ENCODE results near the gene SMIM23. TPM values are rescaled to one million over a fixed set of nuclear protein-coding genes. Genes with fewer than 3 reads are reported as not detected.

Gene SMIM23
- total and polyA plus RNA-seq, 2 of the 4 experiments (the other 2 are of a cell fraction), result not detected

- Histone ChIP-seq H3K27me3 (ENCODE audit: control insufficient read depth, insufficient read depth, low read length) (peaks cover 32% of the 10 kb centered on the region), H3K9me3 (ENCODE audit: control insufficient read depth, insufficient read depth, low read length) (peaks cover 6% of the 10 kb centered on the region), H3K27ac (ENCODE audit: insufficient read depth, low read length) (no peak overlapping the region), H3K18ac (ENCODE audit: low read depth, low read length) (no peak overlapping the region), H4K91ac (ENCODE audit: insufficient read depth, low read depth, low read length) (no peak overlapping the region), H3K23ac (ENCODE audit: low read depth, low read length) (no peak overlapping the region), H2BK20ac (ENCODE audit: low read depth, low read length) (no peak overlapping the region), H3K9ac (ENCODE audit: low read depth, low read length) (no peak overlapping the region), H3K4me3 (ENCODE audit: insufficient read depth, low read depth, low read length) (no peak overlapping the region), H3K14ac (replicated peaks; ENCODE audit: low read depth, low read length) (no peak overlapping the region), H3K79me1 (ENCODE audit: low read depth in 1 of 2, low read length in 2 of 2) (no peaks in the 10 kb centered on the region), H2AK9ac (replicated peaks; ENCODE audit: low read depth, low read length, poor library complexity) (no peak overlapping the region), H2BK5ac (ENCODE audit: low read depth, low read length, poor library complexity, severe bottlenecking) (no peak overlapping the region), H2BK15ac (ENCODE audit: low read depth, low read length) (no peak overlapping the region), H3K56ac (ENCODE audit: extremely low read depth, insufficient read depth, low read length) (no peak overlapping the region), H4K5ac (ENCODE audit: low read depth, low read length) (no peak overlapping the region), H4K20me1 (ENCODE audit: insufficient read depth, low read length) (no peaks in the 10 kb centered on the region), H2AK5ac (ENCODE audit: low read depth, low read length) (no peak overlapping the region), H3K9me1 (ENCODE audit: insufficient read depth, low read length) (no peaks in the 10 kb centered on the region), H3K4ac (ENCODE audit: low read depth, low read length) (no peak overlapping the region), H3K36me3 (ENCODE audit: control insufficient read depth, insufficient read depth, low read length) (no peaks in the 10 kb centered on the region), H3K4me1 (ENCODE audit: control insufficient read depth, insufficient read depth, low read length) (no peaks in the 10 kb centered on the region), H4K8ac (ENCODE audit: low read depth in 2 of 2, low read length in 2 of 2) (no peak overlapping the region), H2BK120ac (ENCODE audit: low read depth, low read length) (no peak overlapping the region), H2AFZ (replicated peaks; ENCODE audit: low read length, poor library complexity) (no peak overlapping the region), H3K4me2 (ENCODE audit: low read depth, low read length) (no peak overlapping the region)
- 100% methylated on average over 2 of the region's 19 CpGs; no CpG with 5 or more reads in 1 of the 2 experiments for WGBS, 2 experiments (ENCODE audit: extremely low coverage in 2 of 2, insufficient read length in 1 of 2)
- DNase-seq, result peak; percentile 34
- BruUV-seq (replicated peaks), result no TSS peak
- in situ Hi-C loops (cut with MboI; ENCODE audit: low sequenced_read_pairs), result no loop called here
- TF ChIP-seq RAD21 (IDR thresholded peaks at IDR 0.05; ENCODE audit: low read length), result no peak
- no peak for TF ChIP-seq BHLHE40 (IDR thresholded peaks at IDR 0.05; ENCODE audit: low read depth, low read length)
- no peak for TF ChIP-seq MAZ (IDR thresholded peaks at IDR 0.05; ENCODE audit: borderline replicate concordance, low read depth, low read length)
- TF ChIP-seq SMC3 (IDR thresholded peaks at IDR 0.05; ENCODE audit: low read depth, low read length), result no peak
- no peak for TF ChIP-seq CEBPB (IDR thresholded peaks at IDR 0.05; ENCODE audit: low read depth, low read length)
- no peak for TF ChIP-seq USF2 (IDR thresholded peaks at IDR 0.05; ENCODE audit: low read depth, low read length)
- no peak for TF ChIP-seq RFX5 (IDR thresholded peaks at IDR 0.05; ENCODE audit: low read depth, low read length)
- no peak for TF ChIP-seq NFE2L2 (IDR thresholded peaks at IDR 0.05; ENCODE audit: low read depth, low read length)
- TF ChIP-seq POLR2A (IDR thresholded peaks at IDR 0.05; ENCODE audit: low read depth, low read length), result no peak
- TF ChIP-seq CTCF (conservative IDR thresholded peaks at IDR 0.05; ENCODE audit: low read depth, low read length), result no peak
- TF ChIP-seq, protein P1, sequence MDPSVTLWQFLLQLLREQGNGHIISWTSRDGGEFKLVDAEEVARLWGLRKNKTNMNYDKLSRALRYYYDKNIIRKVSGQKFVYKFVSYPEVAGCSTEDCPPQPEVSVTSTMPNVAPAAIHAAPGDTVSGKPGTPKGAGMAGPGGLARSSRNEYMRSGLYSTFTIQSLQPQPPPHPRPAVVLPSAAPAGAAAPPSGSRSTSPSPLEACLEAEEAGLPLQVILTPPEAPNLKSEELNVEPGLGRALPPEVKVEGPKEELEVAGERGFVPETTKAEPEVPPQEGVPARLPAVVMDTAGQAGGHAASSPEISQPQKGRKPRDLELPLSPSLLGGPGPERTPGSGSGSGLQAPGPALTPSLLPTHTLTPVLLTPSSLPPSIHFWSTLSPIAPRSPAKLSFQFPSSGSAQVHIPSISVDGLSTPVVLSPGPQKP (IDR thresholded peaks at IDR 0.05; ENCODE audit: borderline replicate concordance, low read depth, low read length), result no peak
- TF ChIP-seq RCOR1 (IDR thresholded peaks at IDR 0.05; ENCODE audit: insufficient replicate concordance, low read length), result no peak
- no peak for TF ChIP-seq FOS (IDR thresholded peaks at IDR 0.05; ENCODE audit: low read depth, low read length)
- intact Hi-C loops (cut with micrococcal nuclease), result no loop called here
- dilution Hi-C loops (cut with HindIII; ENCODE audit: low sequenced_read_pairs, unreplicated experiment), result no loop called here
- POLR2A ChIA-PET (ENCODE audit: unreplicated experiment), result no interaction called here
- ATAC-seq (ENCODE audit: low read depth), result peak; percentile 51
- CTCF ChIA-PET, result no interaction called here
Measured at GRCh38 chr5:171776770-171777759, 8.6 kb upstream of the SMIM23 start.
